GM19468 (cell line): ENCODE data around the gene POLR3E.

Source experiments
- ATAC-seq: cut with Tn5 transposase; IDR thresholded peaks from one replicate; pipeline ENCODE4 v1.9.1; 2021; ENCODE audit warnings: mild to moderate bottlenecking, moderate library complexity, moderate number of reproducible peaks; ENCODE audit not compliant: unreplicated experiment; ENCODE audit errors: extremely low read depth

The POLR3E gene

GRCh38 chr16:22297114-22297870 is at the start of gene POLR3E:
Gene POLR3E (plus strand): TSS chr16:22297409. CDS start chr16:22302969, 5,560 bp downstream.
- ATAC-seq = peak; percentile 79

GRCh38 chr16:22250522-22250921 is 46.7 kb upstream of the POLR3E start:
- ATAC-seq = no peak

- no peak for ATAC-seq
Measured at GRCh38 chr16:22252317-22252716, 44.9 kb upstream of the POLR3E start.

- ATAC-seq = no peak
Measured at GRCh38 chr16:22253272-22253671, 43.9 kb upstream of the POLR3E start.

GRCh38 chr16:22255335-22255734 is 41.9 kb upstream of the POLR3E start:
- ATAC-seq = no peak

- no peak for ATAC-seq
Measured at GRCh38 chr16:22257440-22257839, 39.8 kb upstream of the POLR3E start.

GRCh38 chr16:22260490-22260889 is 36.7 kb upstream of the POLR3E start:
- ATAC-seq = no peak

GRCh38 chr16:22262460-22262859 is 34.7 kb upstream of the POLR3E start:
- no peak for ATAC-seq

- no peak for ATAC-seq
Measured at GRCh38 chr16:22264786-22265185, 32.4 kb upstream of the POLR3E start.

- no peak for ATAC-seq
Measured at GRCh38 chr16:22265351-22265750, 31.9 kb upstream of the POLR3E start.

- no peak for ATAC-seq
Measured at GRCh38 chr16:22266546-22266945, 30.7 kb upstream of the POLR3E start.

- ATAC-seq = no peak
Measured at GRCh38 chr16:22267764-22268163, 29.4 kb upstream of the POLR3E start.

GRCh38 chr16:22270525-22270924 is 26.7 kb upstream of the POLR3E start:
- ATAC-seq = no peak

- ATAC-seq = no peak
Measured at GRCh38 chr16:22272870-22273650, 24.1 kb upstream of the POLR3E start.

- ATAC-seq = no peak
Measured at GRCh38 chr16:22274916-22275315, 22.3 kb upstream of the POLR3E start.

GRCh38 chr16:22278441-22279230 is 18.6 kb upstream of the POLR3E start:
- no peak for ATAC-seq

GRCh38 chr16:22282254-22282892 is 14.8 kb upstream of the POLR3E start:
- no peak for ATAC-seq

GRCh38 chr16:22284637-22285036 is 12.6 kb upstream of the POLR3E start:
- no peak for ATAC-seq

GRCh38 chr16:22285080-22285479 is 12.1 kb upstream of the POLR3E start:
- ATAC-seq = no peak

- no peak for ATAC-seq
Measured at GRCh38 chr16:22291020-22291419, 6.2 kb upstream of the POLR3E start.
